GM12891 (cell line): ENCODE data around the gene ACTR6.
"Not testable (repeated sequence)": the region's sequence is repeated elsewhere in the genome, so short reads cannot be mapped to it uniquely, and the experiment has no call there.

Experiments used
- DNase-seq: peaks from one replicate; pipeline ENCODE4 v3.0.0; 2011; ENCODE audit warnings: low spot score; ENCODE audit not compliant: insufficient read length
- FAIRE-seq: peaks from 2 replicates; lab custom pipeline; 2011; peaks lifted over from hg19 to GRCh38; lab: Jason Lieb, UNC
- PAX5 ChIP-seq: IDR thresholded peaks from 2 replicates; pipeline ENCODE4 v1.6.1; 2011; ENCODE audit warnings: low read length, moderate library complexity, mild to moderate bottlenecking; ENCODE audit not compliant: insufficient read depth, severe bottlenecking
- POLR2A ChIP-seq: IDR thresholded peaks from 2 replicates; pipeline ENCODE4 v1.6.1; 2011; ENCODE audit warnings: low read depth, low read length, control low read depth
- POLR2AphosphoS5 ChIP-seq: IDR thresholded peaks from 2 replicates; pipeline ENCODE4 v1.6.1; 2011; ENCODE audit warnings: low read depth, low read length, control low read depth
- POU2F2 ChIP-seq: IDR thresholded peaks from 2 replicates; pipeline ENCODE4 v1.6.1; 2011; ENCODE audit warnings: low read depth, mild to moderate bottlenecking, control low read depth, low read length, moderate library complexity
- SPI1 ChIP-seq: IDR thresholded peaks from 2 replicates; pipeline ENCODE4 v1.6.1; 2011; ENCODE audit warnings: low read depth, low read length, control low read depth
- TAF1 ChIP-seq: IDR thresholded peaks from 2 replicates; pipeline ENCODE4 v1.6.1; 2011; ENCODE audit warnings: low read depth, low read length, control low read depth

ACTR6 gene

DNA sequence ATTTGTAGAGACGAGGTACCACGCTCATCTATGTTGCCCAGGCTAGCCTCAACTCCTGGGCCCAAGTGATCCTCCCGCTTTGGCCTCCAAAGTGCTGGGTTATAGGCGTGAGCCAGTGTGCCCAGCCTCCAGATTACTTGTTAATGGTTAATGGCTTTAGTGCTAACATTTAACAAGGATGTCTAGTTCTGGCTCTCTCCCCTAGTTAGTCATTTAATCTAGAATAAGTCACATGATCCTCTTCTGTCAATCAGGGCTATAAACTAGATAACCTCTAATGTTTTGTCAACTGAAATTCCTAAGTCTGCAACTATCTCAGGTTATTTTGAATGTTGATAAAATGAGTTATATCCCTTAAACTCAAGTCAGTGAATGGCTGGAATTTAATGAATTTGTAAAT is 15.7 kb downstream of the ACTR6 start:
- TF ChIP-seq TAF1 (no peak), PAX5 (no peak), POLR2A (no peak), POLR2AphosphoS5 (no peak), SPI1 (no peak), POU2F2 (no peak)
- FAIRE-seq (no peak), DNase-seq (no peak)

DNA sequence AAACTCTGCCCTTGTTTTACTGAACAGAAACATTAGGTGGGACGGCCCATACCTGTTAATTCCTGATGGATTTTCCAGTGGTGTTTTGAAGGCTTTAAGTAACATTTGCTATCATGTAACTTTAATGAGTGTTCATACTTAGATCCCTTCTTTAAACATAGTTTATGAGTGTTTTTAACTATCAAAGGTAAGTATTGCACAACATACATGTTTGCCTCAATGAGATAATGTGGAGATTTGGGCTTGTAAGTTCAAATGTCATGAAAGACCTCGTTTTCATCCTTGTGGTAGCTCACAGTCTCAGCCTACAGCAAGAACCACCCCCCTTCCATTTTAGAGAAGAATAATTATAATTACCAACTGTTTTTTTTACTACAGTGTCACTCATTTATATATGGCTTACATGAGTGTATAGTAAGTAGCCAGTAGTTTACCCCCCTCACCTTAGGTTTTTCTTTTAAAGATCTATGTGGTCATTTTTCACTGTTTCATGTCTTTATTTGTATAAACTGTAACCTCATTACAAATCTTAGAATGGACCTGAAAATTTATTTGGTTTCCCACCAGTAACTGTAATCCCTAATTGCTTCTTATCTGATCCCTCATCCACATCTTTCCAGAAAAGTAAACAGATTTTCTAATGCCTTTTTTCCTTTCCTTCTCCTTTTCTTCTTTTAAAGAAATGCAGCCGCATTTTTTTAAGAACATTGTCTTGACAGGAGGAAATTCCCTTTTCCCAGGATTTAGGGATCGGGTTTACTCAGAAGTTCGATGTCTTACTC is 18.9 kb downstream of the ACTR6 start:
- FAIRE-seq (no peak), DNase-seq (no peak)
- TF ChIP-seq POLR2AphosphoS5: no peak
- TF ChIP-seq POU2F2: no peak
- TF ChIP-seq POLR2A: no peak
- TF ChIP-seq PAX5: no peak
- no peak for TF ChIP-seq SPI1
- no peak for TF ChIP-seq TAF1

DNA sequence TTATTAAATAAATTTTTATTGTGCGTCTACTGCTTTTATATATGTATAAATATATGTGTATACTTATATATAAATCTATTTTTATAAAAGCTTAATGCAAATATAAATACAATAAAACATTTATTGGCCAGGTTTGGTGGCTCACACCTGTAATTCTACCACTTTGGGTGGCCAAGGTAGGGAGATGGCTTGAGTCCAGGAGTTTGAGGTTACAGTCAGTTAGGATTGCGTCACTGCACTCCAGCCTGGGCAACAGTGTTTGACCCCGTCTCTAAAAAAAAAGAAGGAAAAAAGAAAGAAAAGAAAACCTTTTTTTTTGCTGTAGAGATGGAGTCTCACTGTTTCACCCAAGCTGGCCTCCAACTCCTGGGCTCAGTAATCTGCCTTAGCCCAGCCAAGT is 20.9 kb downstream of the ACTR6 start:
- FAIRE-seq: no peak
- TF ChIP-seq PAX5 (no peak), POLR2A (no peak), POLR2AphosphoS5 (no peak), SPI1 (no peak), TAF1 (no peak), POU2F2 (no peak)
- no peak for DNase-seq

DNA sequence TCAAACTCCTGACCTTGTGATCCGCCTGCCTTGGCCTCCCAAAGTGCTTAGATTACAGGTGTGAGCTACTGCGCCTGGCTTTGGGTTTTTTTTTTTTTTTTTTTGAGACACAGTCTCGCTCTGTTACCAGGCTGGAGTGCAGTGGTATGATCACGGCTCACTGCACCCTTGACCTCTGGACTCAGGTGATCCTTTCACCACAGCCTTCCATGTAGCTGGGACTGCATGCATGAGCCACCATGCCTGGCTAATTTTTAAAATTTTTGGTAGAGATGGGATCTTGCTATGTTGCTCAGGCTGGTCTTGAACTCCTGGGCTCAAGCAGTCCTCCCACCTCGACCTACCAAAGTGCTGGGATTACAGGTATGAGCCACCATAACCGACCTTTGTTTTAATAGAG is 21.6 kb downstream of the ACTR6 start:
- not testable (repeated sequence) for DNase-seq, FAIRE-seq

DNA sequence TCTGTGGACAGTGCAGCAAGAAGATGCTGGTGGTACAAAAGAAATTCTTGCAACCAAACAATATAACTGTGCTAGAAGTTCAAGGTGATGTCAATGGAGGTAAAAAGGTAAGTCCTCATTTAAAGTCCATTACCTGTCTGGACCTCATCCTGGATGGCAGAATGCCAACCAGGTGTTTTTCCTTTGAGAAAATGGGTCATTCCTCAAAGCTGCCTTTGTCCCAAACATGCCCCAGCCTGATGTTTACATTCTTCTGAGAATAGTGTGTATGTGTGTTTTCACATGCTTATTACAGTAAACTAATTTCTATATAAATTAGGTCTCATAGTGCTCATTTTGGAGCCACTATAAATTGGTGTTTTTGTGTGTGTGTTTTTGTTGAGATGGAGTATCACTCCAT is 24.9 kb downstream of the ACTR6 start:
- no peak for FAIRE-seq
- TF ChIP-seq PAX5: no peak
- no peak for TF ChIP-seq POLR2AphosphoS5
- no peak for TF ChIP-seq POLR2A
- TF ChIP-seq TAF1: no peak
- no peak for TF ChIP-seq POU2F2
- no peak for TF ChIP-seq SPI1
- DNase-seq: no peak

DNA sequence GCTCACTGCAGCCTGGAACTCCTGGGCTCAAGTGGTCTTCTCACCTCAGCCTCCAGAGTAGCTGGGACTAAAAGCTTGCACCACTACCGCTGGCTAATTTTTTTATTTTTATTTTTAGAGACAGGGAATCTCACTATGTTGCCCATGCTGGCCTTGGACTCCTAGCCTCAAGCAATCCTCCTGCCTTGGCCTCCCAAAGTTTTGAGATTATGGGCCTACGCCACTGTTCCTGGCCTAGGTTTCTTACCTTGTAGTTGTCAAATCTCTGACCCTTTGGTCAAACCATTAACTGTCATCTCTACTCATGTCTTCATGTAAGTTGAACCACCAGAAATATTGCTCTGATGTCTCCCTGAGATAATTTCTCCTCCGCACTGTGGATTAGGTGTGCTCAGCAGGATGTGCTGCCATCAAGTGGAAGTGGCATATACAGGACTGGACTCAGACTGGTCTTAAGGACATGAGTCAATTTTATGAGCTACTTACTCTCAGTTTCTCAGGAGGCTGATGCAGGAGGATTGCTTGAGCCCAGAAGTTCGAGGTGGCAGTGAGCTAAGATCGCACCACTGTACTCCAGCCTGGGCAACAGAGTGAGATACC is 28.5 kb downstream of the ACTR6 start:
- no peak for FAIRE-seq
- TF ChIP-seq SPI1 (no peak), POLR2A (no peak), PAX5 (no peak), POLR2AphosphoS5 (no peak), POU2F2 (no peak), TAF1 (no peak)
- DNase-seq: no peak

DNA sequence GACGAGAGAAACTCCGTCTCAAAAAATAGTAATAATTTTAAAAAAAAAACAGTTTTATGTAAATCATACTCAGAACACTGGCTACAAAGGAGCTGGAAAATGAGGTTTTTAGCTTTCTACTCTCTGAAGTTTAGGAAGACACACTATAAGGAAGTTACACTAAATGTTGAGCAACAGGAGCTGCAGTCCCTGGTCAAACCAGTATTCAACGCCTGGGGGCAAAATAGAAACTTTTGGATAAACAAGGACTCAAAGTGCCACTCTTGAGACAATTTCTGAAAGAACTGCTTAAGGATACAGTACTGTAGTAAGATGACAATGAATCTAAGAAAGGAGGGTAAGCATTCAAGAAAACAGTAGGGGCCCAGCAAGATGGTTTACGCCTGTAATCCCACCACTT is 29.3 kb downstream of the ACTR6 start:
- TF ChIP-seq POLR2A (no peak), PAX5 (no peak), TAF1 (no peak), POU2F2 (no peak), SPI1 (no peak), POLR2AphosphoS5 (no peak)
- DNase-seq (no peak), FAIRE-seq (no peak)

DNA sequence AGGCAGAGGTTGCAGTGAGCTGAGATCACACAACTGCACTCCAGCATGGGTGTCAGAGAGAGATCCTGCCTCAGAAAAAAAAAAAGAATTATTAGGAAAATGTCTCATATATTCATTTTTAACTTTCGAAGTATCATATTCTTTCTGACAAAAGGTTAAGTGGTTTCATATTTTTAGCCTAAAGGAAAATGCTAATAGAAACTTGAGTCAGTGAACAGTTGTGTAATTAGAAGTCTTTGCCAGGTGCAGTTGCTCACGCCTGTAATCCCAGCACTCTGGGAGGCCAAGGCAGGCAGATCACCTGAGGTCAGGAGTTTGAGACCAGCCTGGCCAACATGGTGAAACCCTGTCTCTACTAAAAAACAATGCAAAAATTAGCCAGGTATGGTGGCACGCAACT is 31.3 kb downstream of the ACTR6 start:
- not testable (repeated sequence) for DNase-seq, FAIRE-seq

DNA sequence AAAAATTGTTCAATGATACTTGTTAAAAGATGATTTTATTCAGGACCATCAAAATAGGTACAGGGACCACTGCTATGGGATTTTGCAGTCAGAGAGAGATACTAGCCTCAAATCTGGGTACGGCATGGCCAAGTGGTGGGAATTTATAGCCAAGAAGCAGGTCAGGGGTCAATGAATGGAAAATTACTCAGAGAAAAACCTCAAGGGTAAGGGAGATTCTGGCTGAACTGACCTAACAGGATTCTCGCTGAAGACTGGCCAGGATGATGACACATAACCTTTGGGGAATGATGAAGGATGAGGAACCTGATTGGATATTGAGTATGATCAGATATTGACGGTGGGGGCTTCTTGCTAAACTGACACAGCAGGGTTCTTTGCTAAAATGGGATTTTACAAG is 33.6 kb downstream of the ACTR6 start:
- no peak for TF ChIP-seq TAF1
- TF ChIP-seq POU2F2: no peak
- no peak for TF ChIP-seq PAX5
- no peak for TF ChIP-seq POLR2A
- no peak for TF ChIP-seq SPI1
- TF ChIP-seq POLR2AphosphoS5: no peak
- DNase-seq: no peak
- FAIRE-seq: no peak

DNA sequence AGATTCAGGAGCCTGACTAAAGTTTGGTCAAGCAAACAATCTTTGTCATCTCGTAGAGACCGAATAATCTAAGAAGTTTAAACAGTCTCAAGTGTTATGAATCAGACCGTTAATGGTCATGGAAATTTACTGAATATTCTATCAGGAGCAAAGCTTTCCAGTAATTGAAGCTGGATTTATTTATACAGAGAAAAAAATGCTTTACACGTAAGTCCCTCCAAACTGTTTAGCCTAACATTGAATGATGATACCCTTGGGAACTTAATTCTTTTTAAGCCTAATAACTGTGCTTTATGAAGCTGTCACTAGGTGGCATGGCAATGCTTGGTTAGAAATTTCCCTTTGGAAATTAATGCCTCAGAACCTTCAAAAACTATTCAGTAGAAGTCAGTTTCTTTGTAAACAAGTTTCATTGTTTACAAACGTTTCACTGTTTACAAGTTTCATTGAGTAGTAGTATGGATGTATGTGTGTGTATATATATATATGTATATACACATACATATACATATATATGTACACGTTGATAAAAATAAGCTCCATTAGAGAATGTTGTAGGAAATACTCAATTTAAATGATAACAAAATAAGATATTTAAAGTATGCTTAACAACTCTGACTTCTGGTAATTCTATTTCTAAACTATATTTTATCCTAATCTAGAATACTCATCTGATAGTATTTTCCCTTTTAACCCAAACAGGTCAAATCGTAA is 34.1 kb downstream of the ACTR6 start:
- DNase-seq (no peak), FAIRE-seq (no peak)
- no peak for TF ChIP-seq TAF1
